OCI-LY7 (cell line): ENCODE measurements around the gene RMND1. TPM values are rescaled to one million over a fixed set of nuclear protein-coding genes. Genes with fewer than 3 reads are reported as not detected.

Experiments used
- BruUV-seq: library from RNA; stranded (reverse); fragments of 400-500 nt; replicated peaks from 2 replicates; lab custom pipeline; 2021; lab: Mats Ljungman, UMichigan
- CTCF ChIA-PET: fragments of 300-600 bp; sonication (Branson Sonifier 250); formaldehyde crosslinking; loops from one replicate; lab custom pipeline; 2022; ENCODE audit warnings: antibody characterized with exemption; ENCODE audit not compliant: unreplicated experiment; lab: Charles Lee
- POLR2A ChIA-PET: fragments of 300-600 bp; sonication (Branson Sonifier 250); formaldehyde crosslinking; loops from one replicate; lab custom pipeline; 2022; ENCODE audit warnings: antibody characterized with exemption; lab: Charles Lee
- DNase-seq: peaks from one replicate; pipeline ENCODE4 v3.0.0-alpha.2; 2015; ENCODE audit warnings: low spot score
- H2AFZ ChIP-seq: fragments of 200-600 bp; sonication (generic), shearing (Covaris generic); 2 replicates; pipeline ENCODE4 v1.6.1; 2014; ENCODE audit warnings: mild to moderate bottlenecking, antibody characterized with exemption, low read length, moderate library complexity
- H3K27ac ChIP-seq: fragments of 200-600 bp; sonication (generic); 2 replicates; pipeline ENCODE4 v1.5.1; 2014; ENCODE audit warnings: mixed run types, low read depth, mild to moderate bottlenecking, moderate library complexity, low read length, inconsistent platforms; ENCODE audit not compliant: poor library complexity, severe bottlenecking
- H3K36me3 ChIP-seq: fragments of 200-600 bp; sonication (generic); 2 replicates; pipeline ENCODE4 v1.6.1; 2014; ENCODE audit warnings: mild to moderate bottlenecking, antibody characterized with exemption, low read length, moderate library complexity, mixed read lengths; ENCODE audit not compliant: insufficient read depth
- H3K4me1 ChIP-seq: fragments of 200-600 bp; sonication (generic); 2 replicates; pipeline ENCODE4 v1.5.1; 2014; ENCODE audit warnings: mild to moderate bottlenecking, low read length; ENCODE audit not compliant: insufficient read depth, poor library complexity, severe bottlenecking
- H3K4me2 ChIP-seq: fragments of 200-600 bp; sonication (generic); 2 replicates; pipeline ENCODE4 v1.6.1; 2014; ENCODE audit warnings: mild to moderate bottlenecking, low read length
- H3K4me3 ChIP-seq: fragments of 200-600 bp; sonication (generic); 2 replicates; pipeline ENCODE4 v1.5.1; 2014; ENCODE audit warnings: mild to moderate bottlenecking, low read depth, low read length; ENCODE audit not compliant: poor library complexity, severe bottlenecking
- H3K79me2 ChIP-seq: fragments of 200-600 bp; sonication (generic); 2 replicates; pipeline ENCODE4 v1.6.1; 2016; ENCODE audit warnings: low read depth, mild to moderate bottlenecking, low read length, moderate library complexity, mixed read lengths; ENCODE audit not compliant: insufficient read depth
- H3K9me2 ChIP-seq: fragments of 200-600 bp; sonication (generic); 2 replicates; pipeline ENCODE4 v1.6.1; 2016; ENCODE audit warnings: mild to moderate bottlenecking, low read length, mixed read lengths; ENCODE audit not compliant: insufficient read depth
- H3K9me3 ChIP-seq: fragments of 200-600 bp; sonication (generic); 2 replicates; pipeline ENCODE4 v1.6.1; 2014; ENCODE audit warnings: mild to moderate bottlenecking, mixed run types, low read length, mixed read lengths
- H4K20me1 ChIP-seq: fragments of 200-600 bp; sonication (generic); 2 replicates; pipeline ENCODE4 v1.6.1; 2014; ENCODE audit warnings: mild to moderate bottlenecking, antibody characterized with exemption, low read length, moderate library complexity, mixed read lengths; ENCODE audit not compliant: insufficient read depth
- EZH2phosphoT487 ChIP-seq: fragments of 200-600 bp; sonication (generic); IDR thresholded peaks from 2 replicates; pipeline ENCODE4 v1.6.1; 2018; ENCODE audit warnings: low read depth, borderline replicate concordance, mild to moderate bottlenecking, mixed run types, antibody characterized with exemption, low read length, moderate library complexity, mixed read lengths
- intact Hi-C: fragments of 100-400 bp; cut with micrococcal nuclease; formaldehyde crosslinking; loops from one replicate; pipeline ENCODE4 v1.10.0; 2022; ENCODE audit not compliant: unreplicated experiment
- total RNA-seq, 2 experiments: library from RNA; depleted of rRNA in 1 of 2; stranded (reverse); fragments of >200 nt in 1 of 2; shearing (Covaris generic) in 1 of 2; gene quantifications; 2 replicates each; pipeline ENCODE4 v1.2.3, GENCODE V29; 2014 to 2022
- TF ChIP-seq, protein P1 (sequence below): fragments of 200-600 bp; sonication (generic); conservative IDR thresholded peaks from 2 replicates; pipeline ENCODE4 v1.5.1; 2014; ENCODE audit warnings: mild to moderate bottlenecking, antibody characterized with exemption, low read length, moderate library complexity, mixed read lengths

The RMND1 gene
- total RNA-seq, 2 experiments from 2014 or later, result 21.2 to 22.3 TPM

DNA sequence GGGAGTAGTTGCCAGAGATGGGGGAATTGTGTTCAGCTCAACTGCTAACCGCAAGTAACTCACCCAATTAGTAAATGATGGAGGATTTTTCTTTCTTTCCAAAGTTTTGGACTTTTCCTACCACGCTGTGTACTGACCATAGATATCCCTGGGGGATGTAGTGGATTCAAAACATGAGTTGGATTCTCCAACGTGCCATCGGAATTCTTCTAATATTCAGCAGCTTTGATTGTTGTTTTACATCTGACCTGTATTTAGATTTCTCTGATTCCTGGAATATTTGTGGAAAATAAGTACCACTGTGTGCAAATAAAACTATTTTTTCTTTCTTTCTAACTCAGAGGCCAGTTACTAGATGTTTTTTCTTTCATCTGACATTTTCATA is 43.0 kb upstream of the RMND1 start:
- Histone ChIP-seq H3K27ac (no peak overlapping the region), H3K4me2 (peak overlapping the region; percentile 64; the same call in 1 of the 2 replicates), H3K79me2 (no peaks in the 10 kb centered on the region), H3K36me3 (no peaks in the 10 kb centered on the region), H3K4me1 (no peaks in the 10 kb centered on the region), H2AFZ (no peak overlapping the region), H3K9me2 (no peaks in the 10 kb centered on the region), H3K4me3 (peak overlapping the region; percentile 64), H3K9me3 (no peaks in the 10 kb centered on the region), H4K20me1 (no peaks in the 10 kb centered on the region)
- POLR2A ChIA-PET, result interaction anchor here (1.0 kb wide), 1 partner anchor 13 kb away, joined by 3 read pairs; no protein-coding TSS in a partner anchor
- intact Hi-C loops, result no loop called here
- no TSS peak for BruUV-seq
- CTCF ChIA-PET, result no interaction called here
- TF ChIP-seq EZH2phosphoT487, result no peak
- TF ChIP-seq, protein P1, sequence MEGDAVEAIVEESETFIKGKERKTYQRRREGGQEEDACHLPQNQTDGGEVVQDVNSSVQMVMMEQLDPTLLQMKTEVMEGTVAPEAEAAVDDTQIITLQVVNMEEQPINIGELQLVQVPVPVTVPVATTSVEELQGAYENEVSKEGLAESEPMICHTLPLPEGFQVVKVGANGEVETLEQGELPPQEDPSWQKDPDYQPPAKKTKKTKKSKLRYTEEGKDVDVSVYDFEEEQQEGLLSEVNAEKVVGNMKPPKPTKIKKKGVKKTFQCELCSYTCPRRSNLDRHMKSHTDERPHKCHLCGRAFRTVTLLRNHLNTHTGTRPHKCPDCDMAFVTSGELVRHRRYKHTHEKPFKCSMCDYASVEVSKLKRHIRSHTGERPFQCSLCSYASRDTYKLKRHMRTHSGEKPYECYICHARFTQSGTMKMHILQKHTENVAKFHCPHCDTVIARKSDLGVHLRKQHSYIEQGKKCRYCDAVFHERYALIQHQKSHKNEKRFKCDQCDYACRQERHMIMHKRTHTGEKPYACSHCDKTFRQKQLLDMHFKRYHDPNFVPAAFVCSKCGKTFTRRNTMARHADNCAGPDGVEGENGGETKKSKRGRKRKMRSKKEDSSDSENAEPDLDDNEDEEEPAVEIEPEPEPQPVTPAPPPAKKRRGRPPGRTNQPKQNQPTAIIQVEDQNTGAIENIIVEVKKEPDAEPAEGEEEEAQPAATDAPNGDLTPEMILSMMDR, result no peak
- DNase-seq, result no peak

DNA sequence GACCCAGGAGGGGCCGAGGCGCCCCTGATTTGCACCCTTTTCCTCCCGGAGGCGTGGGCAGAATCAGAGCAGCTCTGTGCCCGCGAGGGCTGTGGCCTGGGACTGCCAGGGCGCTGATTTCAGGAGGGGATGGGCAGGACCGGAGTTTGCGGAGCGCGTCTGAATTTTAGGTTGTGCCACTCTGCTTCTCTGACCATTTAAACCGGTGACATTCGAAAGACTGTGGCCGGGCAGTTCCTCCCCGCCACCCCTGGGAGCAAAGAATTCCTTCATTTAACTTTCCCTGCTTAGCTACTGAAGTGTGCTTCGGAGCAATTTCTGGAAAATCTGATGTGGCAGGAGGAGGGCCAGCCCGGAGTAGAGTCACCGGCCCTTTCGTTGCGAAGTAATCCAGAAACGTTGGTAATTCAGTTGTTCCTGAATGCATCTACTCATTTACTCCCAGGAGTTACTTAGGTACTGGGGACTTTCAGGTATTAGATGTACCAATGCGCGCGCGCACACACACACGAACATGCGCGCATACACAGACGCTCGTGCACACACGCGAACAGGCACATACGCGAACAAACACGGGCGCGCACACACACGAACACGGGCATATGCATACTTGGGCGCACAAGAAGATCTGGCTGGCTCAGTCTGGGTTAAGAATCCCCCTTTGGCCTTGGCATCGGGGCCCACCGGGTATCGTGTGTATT is 42.5 kb upstream of the RMND1 start:
- no TSS peak for BruUV-seq
- Histone ChIP-seq H3K36me3 (no peaks in the 10 kb centered on the region), H3K4me3 (peak overlapping the region; percentile 64), H3K4me1 (no peaks in the 10 kb centered on the region), H3K9me2 (no peaks in the 10 kb centered on the region), H3K27ac (no peak overlapping the region), H4K20me1 (no peaks in the 10 kb centered on the region), H2AFZ (peak overlapping the region; percentile 60; the same call in 1 of the 2 replicates), H3K79me2 (no peaks in the 10 kb centered on the region), H3K9me3 (no peaks in the 10 kb centered on the region), H3K4me2 (peak overlapping the region; percentile 64)
- intact Hi-C loops, result no loop called here
- TF ChIP-seq EZH2phosphoT487, result no peak
- TF ChIP-seq, protein P1, result no peak
- DNase-seq, result peak; percentile 8
- CTCF ChIA-PET, result no interaction called here
- POLR2A ChIA-PET, result interaction anchor here (1.0 kb wide), 1 partner anchor 12 kb away, joined by 3 read pairs; no protein-coding TSS in a partner anchor

DNA sequence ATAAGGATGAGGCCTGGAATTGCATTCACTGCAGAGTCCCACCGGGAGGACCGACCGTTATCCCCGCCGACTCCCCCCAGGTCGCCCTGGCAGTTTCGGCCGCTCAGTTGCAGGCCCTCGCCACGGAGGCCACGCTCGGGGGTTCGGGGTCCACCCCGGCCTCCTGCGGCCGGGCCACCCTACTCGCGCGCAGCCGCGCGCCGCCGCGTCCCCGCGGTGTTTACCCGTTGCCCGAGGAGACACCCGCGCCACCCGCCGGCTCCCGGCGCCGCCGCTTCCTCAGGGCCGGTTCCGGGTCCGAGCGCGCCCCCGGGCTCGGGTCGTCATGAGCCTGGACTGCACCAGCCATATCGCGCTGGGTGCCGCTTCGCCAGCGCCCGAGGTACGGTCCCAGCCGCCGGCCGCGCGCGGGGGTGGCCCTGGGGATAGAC is 41.9 kb upstream of the RMND1 start, which contains the start of gene CCDC170:
Gene CCDC170, plus strand, starts transcription at position 214 of the 431 bp plus-strand sequence. Its CDS starts 112 bp downstream, at position 326.
- no peak for DNase-seq
- no TSS peak for BruUV-seq
- ChIA-PET CTCF (no interaction called here), POLR2A (no interaction called here)
- Histone ChIP-seq H3K4me3 (peak within 1 kb of the TSS; percentile 64), H3K4me2 (peak within 1 kb of the TSS; percentile 64), H4K20me1 (no peaks in the 10 kb centered on the region), H3K9me3 (no peaks in the 10 kb centered on the region), H3K36me3 (no peaks in the 10 kb centered on the region), H2AFZ (peak within 1 kb of the TSS; percentile 60; the same call in 1 of the 2 replicates), H3K4me1 (no peaks in the 10 kb centered on the region), H3K9me2 (no peaks in the 10 kb centered on the region), H3K79me2 (no peaks in the 10 kb centered on the region), H3K27ac (no peak within 1 kb of the TSS)
- TF ChIP-seq, protein P1, result no peak
- TF ChIP-seq EZH2phosphoT487, result no peak
- intact Hi-C loops, result no loop called here
